Activated naive CD4-positive, alpha-beta T cell (primary cell): Measurements from ENCODE around the gene SLC24A3.

ENCODE experiments used
- DNase-seq, 4 experiments: peaks; one replicate each; lab custom pipeline; 2025; lab: John Stamatoyannopoulos, UW

The SLC24A3 gene

GRCh38 chr20:19347943-19348456 is 135.6 kb downstream of the SLC24A3 start:
- no peak for DNase-seq

DNA sequence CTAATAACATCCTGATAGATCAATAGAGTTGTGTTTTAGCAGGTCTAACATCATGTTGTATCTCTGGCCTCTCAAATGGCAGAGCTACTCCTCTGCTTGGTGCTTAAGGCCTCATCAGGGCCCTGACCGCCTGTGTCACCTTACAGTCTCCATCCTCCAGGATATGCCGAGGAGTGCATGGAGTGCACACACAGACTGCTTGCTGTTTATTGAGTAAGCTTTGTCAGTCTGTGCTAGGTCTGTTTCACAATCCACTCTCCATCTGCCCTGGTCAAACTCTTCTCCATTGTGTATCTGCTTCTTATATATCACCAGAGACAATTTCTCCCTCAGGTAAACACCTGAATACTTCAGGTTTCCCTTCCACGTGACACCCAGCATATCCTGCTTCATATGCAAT is 136.1 kb downstream of the SLC24A3 start:
- no peak for DNase-seq

DNA sequence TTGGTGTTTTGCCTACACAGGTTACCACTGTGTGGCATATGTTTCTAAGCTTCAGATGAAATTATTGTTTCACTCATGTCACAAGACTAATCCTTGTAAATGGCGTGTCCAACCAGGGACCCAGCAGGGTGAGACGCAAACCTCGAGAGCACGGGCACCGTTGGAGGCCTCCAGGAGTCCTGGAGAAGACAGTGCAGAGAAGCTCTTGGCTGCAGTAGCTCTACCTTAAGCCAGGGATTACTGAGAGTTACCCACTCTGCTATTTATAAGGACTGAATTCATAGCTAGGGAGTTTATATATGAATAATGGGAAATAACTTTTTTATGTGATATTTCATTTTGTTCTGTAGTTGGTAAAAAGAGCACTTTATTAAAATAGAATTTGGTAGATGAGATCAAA is 137.4 kb downstream of the SLC24A3 start:
- DNase-seq, result no peak

GRCh38 chr20:19351542-19351941 is 139.1 kb downstream of the SLC24A3 start:
- no peak for DNase-seq

GRCh38 chr20:19354950-19355349 is 142.5 kb downstream of the SLC24A3 start:
- no peak for DNase-seq

DNA sequence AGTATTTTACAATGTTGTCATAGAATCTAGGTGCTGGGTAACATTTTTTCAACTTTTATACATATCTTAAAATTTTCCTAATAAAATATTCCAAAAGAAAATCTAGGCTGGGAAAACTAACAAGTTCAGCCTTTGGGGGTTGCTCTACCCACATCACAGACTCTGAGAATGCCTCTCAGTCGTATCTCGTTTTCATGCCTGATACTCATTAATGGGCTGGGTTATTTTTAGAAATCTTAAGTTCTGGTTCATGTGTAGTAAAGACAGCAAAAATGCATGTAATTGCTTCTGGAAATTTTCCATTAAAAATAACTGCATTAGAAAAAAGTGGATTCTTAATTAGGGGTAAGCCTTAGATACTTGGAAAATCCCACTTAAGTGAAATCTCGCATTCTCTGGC is 149.3 kb downstream of the SLC24A3 start:
- DNase-seq, result no peak

- DNase-seq, result no peak
Measured at GRCh38 chr20:19363476-19363875, 151.0 kb downstream of the SLC24A3 start.

DNA sequence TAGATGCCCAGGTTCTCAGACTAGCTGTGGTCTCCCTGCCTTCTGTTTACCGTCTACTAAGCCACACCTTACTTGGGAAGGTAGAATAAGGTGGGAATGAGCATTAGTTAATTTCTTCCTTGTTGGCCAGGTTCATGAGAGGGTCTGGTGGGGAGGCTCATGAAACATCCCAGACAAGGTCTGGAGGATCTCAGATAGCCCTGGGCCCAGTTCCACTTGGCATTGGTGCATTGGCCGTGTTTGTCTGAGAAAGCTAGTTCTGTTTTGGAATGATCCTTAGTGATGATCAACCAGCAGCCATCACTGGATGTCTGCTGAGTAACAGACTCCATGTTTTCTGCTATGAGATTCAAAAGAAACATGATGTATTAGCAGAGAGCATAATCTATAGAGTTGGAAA is 155.1 kb downstream of the SLC24A3 start:
- no peak for DNase-seq

DNA sequence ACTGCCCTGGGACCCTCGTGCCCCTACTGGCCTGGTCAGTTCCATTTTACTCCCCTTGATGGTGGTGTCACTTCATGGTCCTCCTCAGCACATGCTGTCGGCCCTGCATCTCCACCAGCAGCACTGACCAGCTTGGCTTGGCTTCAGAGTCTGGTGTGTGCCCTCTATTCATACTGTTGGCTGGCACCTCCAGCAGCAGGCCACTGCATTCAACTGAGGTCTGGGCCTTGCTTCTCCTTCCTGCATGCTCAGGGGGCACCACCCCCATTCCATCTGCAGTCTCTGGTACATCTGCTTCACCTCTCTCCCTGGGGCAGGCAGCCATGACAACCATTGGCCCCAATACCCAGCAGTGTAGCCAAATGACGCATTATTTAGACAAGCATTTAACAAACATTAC is 155.9 kb downstream of the SLC24A3 start:
- DNase-seq, result no peak

DNA sequence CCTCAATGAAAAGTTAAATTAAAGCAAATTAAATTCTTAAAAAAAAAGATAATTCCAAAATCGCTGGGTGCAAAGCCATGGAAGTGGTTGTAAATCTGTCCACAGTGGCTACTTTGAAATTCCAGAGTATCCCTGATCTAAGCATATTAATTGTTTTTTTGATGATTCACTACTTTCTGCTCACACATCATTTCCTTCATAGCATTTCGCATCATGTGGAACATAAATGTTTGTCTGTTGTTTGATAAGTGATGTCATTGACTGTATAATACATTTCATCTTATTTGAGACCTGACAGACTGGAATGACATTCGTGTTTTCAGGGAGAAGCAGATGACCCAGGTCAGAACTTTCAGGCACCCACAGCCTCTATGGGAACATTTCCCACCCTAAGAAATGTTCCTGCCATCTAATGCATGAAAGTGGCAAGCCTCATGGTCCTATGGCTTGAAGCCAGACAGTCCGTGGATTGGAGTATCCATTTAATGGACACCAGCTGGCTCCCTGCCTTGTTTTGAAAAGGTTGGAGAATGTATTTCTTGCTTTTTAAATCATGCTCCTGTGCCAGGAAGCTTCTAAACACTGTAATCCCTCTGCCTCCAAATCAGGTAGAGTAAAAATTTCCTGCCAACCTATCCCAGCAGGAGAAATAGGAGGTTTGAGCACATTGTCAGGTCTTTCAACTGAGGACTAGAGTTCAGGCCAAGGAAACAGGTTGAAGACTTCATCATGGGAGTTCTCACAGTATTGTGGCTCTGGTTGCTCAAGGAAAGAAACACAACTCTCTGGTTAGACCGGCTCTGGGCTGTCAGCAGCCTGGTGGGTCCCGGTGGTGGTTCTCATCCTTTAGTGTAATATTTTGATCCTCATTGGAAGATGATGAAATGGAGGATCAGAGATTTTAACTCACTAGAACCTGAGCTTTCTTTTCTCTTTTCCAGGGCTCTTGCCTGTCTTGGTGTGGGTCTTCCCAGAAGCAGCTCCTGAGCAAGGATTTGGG is 157.9 kb downstream of the SLC24A3 start:
- no peak for DNase-seq

- DNase-seq, result no peak
Measured at GRCh38 chr20:19371112-19371511, 158.7 kb downstream of the SLC24A3 start.

DNA sequence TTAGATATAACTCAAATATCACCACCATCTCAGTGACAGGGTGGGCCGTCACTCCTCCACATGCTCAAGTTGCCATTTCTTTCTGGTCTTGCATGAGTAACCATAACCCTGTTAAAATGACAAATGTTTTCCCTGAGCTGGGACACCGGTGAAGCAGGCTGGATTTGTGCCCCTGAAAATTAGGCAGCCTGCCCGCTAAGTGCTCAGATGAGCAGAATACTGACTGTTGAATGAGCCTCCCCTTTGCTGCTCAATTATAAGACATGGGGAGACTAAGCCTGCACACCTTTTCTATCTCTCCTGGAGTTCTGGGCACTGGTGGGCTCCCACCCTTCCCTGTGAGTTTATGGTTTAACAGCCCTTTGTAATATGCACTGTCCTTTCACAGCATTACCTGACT is 161.8 kb downstream of the SLC24A3 start:
- no peak for DNase-seq

DNA sequence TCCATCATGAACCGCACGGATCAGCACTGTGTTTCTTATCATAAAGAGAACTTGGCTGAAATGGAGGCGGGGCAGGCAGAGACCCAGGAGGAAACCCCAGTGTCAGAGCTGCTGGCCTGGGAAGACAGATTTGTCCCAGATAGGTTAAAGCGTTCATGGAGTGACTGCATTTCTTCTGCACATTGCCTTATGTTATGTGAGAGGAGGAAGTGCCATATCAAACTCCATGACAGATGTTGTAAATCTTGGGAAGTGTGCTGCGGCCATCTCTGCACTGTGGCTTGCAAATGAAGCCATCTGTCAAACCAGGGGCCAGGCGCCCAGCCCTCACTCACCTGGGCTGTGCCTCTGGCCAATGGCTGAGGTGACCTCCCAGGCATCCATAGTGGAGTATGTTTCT is 163.0 kb downstream of the SLC24A3 start:
- DNase-seq, result no peak

DNA sequence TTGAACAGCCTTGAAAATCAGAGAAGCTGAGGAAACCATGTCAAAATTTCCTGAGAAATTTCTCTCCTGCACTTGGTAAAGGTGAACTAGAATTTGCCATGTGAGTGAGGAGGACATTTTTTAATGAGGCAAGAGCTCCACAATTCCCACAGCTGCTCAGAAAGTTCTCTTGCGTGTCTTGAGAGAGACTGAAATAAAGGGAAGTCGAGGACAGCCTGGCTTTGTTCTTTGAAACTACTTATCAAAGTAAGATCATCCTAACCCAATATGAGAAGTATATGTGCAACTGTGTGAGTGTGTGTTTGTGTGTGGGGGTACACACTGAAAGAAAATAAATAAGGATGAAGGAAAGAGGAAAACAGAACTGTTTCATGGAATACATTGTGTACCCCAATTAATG is 163.4 kb downstream of the SLC24A3 start:
- no peak for DNase-seq

GRCh38 chr20:19376451-19377229 is 164.2 kb downstream of the SLC24A3 start:
- no peak for DNase-seq

DNA sequence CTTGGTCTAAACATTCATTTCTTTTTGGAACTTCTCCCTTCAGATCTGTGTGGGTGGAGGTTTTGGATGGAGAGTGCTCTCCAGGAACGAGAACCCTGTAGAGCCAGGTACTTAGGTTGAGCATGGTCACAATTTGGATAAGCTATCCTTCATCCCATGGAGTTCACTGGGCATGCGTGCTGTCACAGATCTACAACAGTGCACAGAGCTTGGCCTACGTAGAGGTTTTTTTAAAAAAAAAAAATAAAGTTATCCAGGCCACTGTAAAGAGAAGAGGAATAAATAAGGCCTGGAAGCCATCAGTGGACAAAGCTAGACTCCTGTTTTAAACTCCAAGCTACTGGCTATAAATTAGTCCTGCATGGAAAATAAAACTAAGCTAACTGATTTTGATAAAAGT is 165.6 kb downstream of the SLC24A3 start:
- no peak for DNase-seq

DNA sequence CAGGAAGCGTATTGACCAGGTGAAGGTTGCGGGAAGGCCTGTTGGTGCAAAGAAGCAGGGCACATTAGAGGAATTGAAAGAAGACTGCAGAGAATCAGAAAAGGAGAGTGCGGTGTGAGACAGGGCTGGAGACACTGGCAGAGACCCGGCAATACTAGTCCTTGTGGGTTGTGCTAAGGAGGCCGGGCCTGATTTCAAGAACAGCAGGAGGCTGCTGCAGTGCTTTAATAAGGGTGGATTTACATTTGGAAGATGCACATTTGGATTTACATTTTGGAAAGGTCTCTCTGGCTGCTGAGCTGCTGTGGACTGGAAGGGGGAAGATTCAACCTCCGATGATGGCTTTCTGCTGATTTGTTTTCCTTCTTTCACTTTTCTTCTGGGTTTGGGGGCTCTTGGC is 167.8 kb downstream of the SLC24A3 start:
- DNase-seq, result no peak

DNA sequence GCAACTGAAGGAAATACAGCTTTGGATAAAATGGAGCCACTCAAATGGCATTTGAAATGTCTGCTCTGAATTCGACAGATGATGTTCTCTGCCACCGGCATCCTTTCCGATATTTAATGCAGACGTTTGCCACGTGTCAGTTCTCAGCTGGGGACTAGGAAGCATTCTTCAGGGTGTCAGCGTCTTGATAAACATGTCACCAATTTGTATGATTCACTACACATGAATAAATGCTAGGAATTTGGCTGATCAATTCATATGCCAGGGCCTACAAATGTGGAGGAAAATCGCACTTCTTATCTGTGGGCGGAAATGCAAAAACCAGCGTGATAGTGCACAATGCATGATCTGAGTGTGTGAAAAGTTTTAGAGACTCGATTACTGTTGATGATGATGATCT is 169.5 kb downstream of the SLC24A3 start:
- no peak for DNase-seq

- DNase-seq, result no peak
Measured at GRCh38 chr20:19382386-19383340, 170.2 kb downstream of the SLC24A3 start.

- DNase-seq, result no peak
Measured at GRCh38 chr20:19384940-19385339, 172.5 kb downstream of the SLC24A3 start.

DNA sequence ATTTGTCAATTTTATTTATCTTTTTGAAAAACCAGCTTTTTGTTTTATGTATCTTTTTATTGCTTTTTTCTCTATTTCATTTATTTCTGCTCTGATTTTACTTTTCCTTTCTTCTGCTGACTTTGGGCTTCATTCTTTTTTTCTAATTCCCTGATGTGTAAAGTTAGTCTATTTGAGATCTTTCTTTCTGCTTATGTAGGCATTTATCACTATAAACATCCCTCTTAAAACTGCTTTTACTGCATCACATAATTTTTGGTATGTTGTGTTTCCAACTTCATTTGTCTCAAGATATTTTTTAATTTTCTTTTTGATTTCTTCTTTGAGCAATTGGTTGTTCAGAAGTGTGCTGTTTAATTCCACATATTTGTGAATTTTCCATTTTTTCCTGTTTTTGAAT is 174.8 kb downstream of the SLC24A3 start:
- DNase-seq, result no peak
